H1 (cell line): ENCODE results near the gene TEX10. TPM values are rescaled to one million over a fixed set of nuclear protein-coding genes. Genes with fewer than 3 reads are reported as not detected.

ENCODE experiments used
- CTCF ChIA-PET: fragments of 300-600 bp; sonication (Branson Sonifier 250); formaldehyde crosslinking; loops from one replicate; lab custom pipeline; 2021; ENCODE audit not compliant: partially characterized antibody; lab: Charles Lee
- POLR2A ChIA-PET: fragments of 300-600 bp; sonication (Branson Sonifier 250); formaldehyde crosslinking; loops from one replicate; lab custom pipeline; 2021; ENCODE audit warnings: inconsistent platforms; ENCODE audit not compliant: partially characterized antibody; lab: Charles Lee
- DNase-seq, 2 experiments: peaks; one replicate each; pipeline versions ENCODE4 v3.0.0 to v3.0.0-alpha.2; 2010 to 2022; ENCODE audit warnings: low spot score in 2 of 2, low read depth in 1 of 2, mixed read lengths in 1 of 2
- FAIRE-seq: peaks from 2 replicates; lab custom pipeline; 2011; peaks lifted over from hg19 to GRCh38; lab: Jason Lieb, UNC
- H2AFZ ChIP-seq: 2 replicates; pipeline ENCODE4 v1.8.1; 2012; ENCODE audit warnings: low read length, inconsistent platforms
- H2AK5ac ChIP-seq: 2 replicates; pipeline ENCODE4 v1.6.1; 2013; ENCODE audit warnings: low read depth, low read length
- H2BK120ac ChIP-seq: replicated peaks from 2 replicates; pipeline ENCODE3; 2013; ENCODE audit warnings: low read depth, low read length, inconsistent platforms
- H2BK12ac ChIP-seq: 2 replicates; pipeline ENCODE4 v1.6.1; 2013; ENCODE audit warnings: low read depth, low read length
- H2BK15ac ChIP-seq: 2 replicates; pipeline ENCODE4 v1.6.1; 2013; ENCODE audit warnings: low read length
- H2BK20ac ChIP-seq: 2 replicates; pipeline ENCODE4 v1.6.1; 2013; ENCODE audit warnings: low read length
- H2BK5ac ChIP-seq: 2 replicates; pipeline ENCODE4 v1.6.1; 2013; ENCODE audit warnings: low read depth, low read length
- H3K14ac ChIP-seq: 2 replicates; pipeline ENCODE4 v1.6.1; 2013; ENCODE audit warnings: inconsistent platforms; ENCODE audit not compliant: insufficient read length
- H3K18ac ChIP-seq: 2 replicates; pipeline ENCODE4 v1.6.1; 2013; ENCODE audit warnings: low read length; ENCODE audit errors: extremely low read depth
- H3K23ac ChIP-seq: 2 replicates; pipeline ENCODE4 v1.6.1; 2013; ENCODE audit warnings: inconsistent platforms; ENCODE audit not compliant: insufficient read length
- H3K23me2 ChIP-seq: 2 replicates; pipeline ENCODE4 v1.6.1; 2013; ENCODE audit warnings: low read depth, low read length
- H3K27ac ChIP-seq: 2 replicates; pipeline ENCODE4 v1.6.1; 2011; ENCODE audit warnings: low read depth, low read length, inconsistent platforms
- H3K27me3 ChIP-seq, 4 experiments: replicated peaks in 1 of 4; 1 replicate in 1 of 4; 2 replicates in 3 of 4; pipeline versions ENCODE4 v1.6.1 to v1.8.1; 2011 to 2013; ENCODE audit warnings: low read length in 3 of 4, mild to moderate bottlenecking in 3 of 4, inconsistent platforms in 2 of 4, mixed read lengths in 2 of 4, moderate library complexity in 1 of 4; ENCODE audit not compliant: control insufficient read depth in 3 of 4, insufficient read depth in 3 of 4; ENCODE audit errors: extremely low read depth in 1 of 4
- H3K36me3 ChIP-seq, 4 experiments: 2 replicates each; pipeline versions ENCODE4 v1.6.1 to v1.8.1; 2011 to 2013; ENCODE audit warnings: mild to moderate bottlenecking in 4 of 4, low read length in 3 of 4, moderate library complexity in 2 of 4, control low read depth in 1 of 4, inconsistent platforms in 1 of 4; ENCODE audit not compliant: insufficient read depth in 4 of 4, control insufficient read depth in 2 of 4
- H3K4ac ChIP-seq: replicated peaks from 2 replicates; pipeline ENCODE3; 2013; ENCODE audit warnings: low read length, low read depth, mixed read lengths, inconsistent platforms; ENCODE audit not compliant: insufficient read length
- H3K4me1 ChIP-seq, 4 experiments: replicated peaks in 1 of 4; 1 replicate in 1 of 4; 2 replicates in 3 of 4; pipeline versions ENCODE4 v1.6.1 to v1.8.1; 2011 to 2013; ENCODE audit warnings: low read length in 3 of 4, inconsistent platforms in 2 of 4, mixed read lengths in 1 of 4; ENCODE audit not compliant: insufficient read depth in 4 of 4, control insufficient read depth in 3 of 4
- H3K4me2 ChIP-seq, 2 experiments: 2 replicates each; pipeline versions ENCODE4 v1.6.1 to v1.8.1; 2011 to 2013; ENCODE audit warnings: low read depth in 2 of 2, low read length in 2 of 2, control low read depth in 1 of 2, inconsistent platforms in 1 of 2, mild to moderate bottlenecking in 1 of 2; ENCODE audit not compliant: insufficient read depth in 1 of 2
- H3K4me3 ChIP-seq, 4 experiments: fragments of 200-600, 300-600 bp in 1 of 4; sonication (generic), shearing (Covaris generic), sonication (Bioruptor Twin) in 1 of 4; 2 replicates each; pipeline versions ENCODE4 v1.5.1 to v1.8.1; 2011 to 2016; ENCODE audit warnings: low read length in 4 of 4, low read depth in 3 of 4, control low read depth in 2 of 4, inconsistent platforms in 2 of 4, mild to moderate bottlenecking in 2 of 4, mixed read lengths in 1 of 4, moderate library complexity in 1 of 4; ENCODE audit not compliant: insufficient read depth in 2 of 4; ENCODE audit errors: extremely low read depth in 1 of 4
- H3K56ac ChIP-seq: replicated peaks from 2 replicates; pipeline ENCODE3; 2013; ENCODE audit warnings: low read depth, mild to moderate bottlenecking, mixed read lengths, low read length, inconsistent platforms; ENCODE audit not compliant: insufficient read length
- H3K79me1 ChIP-seq: 2 replicates; pipeline ENCODE4 v1.6.1; 2013; ENCODE audit warnings: low read depth, low read length, control low read depth
- H3K79me2 ChIP-seq, 2 experiments: 2 replicates each; pipeline versions ENCODE4 v1.6.1 to v1.8.1; 2012 to 2013; ENCODE audit warnings: low read length in 2 of 2, mild to moderate bottlenecking in 2 of 2, inconsistent platforms in 1 of 2; ENCODE audit not compliant: insufficient read depth in 2 of 2, control insufficient read depth in 1 of 2
- H3K9ac ChIP-seq, 4 experiments: replicated peaks in 1 of 4; 1 replicate in 1 of 4; 2 replicates in 3 of 4; pipeline versions ENCODE4 v1.6.1 to v1.8.1; 2011 to 2013; ENCODE audit warnings: low read depth in 3 of 4, low read length in 3 of 4, control low read depth in 2 of 4, mild to moderate bottlenecking in 2 of 4, moderate library complexity in 2 of 4, inconsistent platforms in 1 of 4; ENCODE audit errors: extremely low read depth in 1 of 4
- H3K9me3 ChIP-seq, 2 experiments: 2 replicates each; pipeline versions ENCODE4 v1.6.1 to v1.8.1; 2012 to 2013; ENCODE audit warnings: mild to moderate bottlenecking in 2 of 2, moderate library complexity in 2 of 2, control low read depth in 1 of 2, inconsistent platforms in 1 of 2, low read depth in 1 of 2, low read length in 1 of 2, mixed read lengths in 1 of 2; ENCODE audit not compliant: insufficient read depth in 2 of 2
- H4K20me1 ChIP-seq, 2 experiments: replicated peaks in 1 of 2; 2 replicates each; pipeline versions ENCODE3 to v1.8.1; 2011 to 2013; ENCODE audit warnings: inconsistent platforms in 2 of 2, low read length in 2 of 2, mild to moderate bottlenecking in 1 of 2; ENCODE audit not compliant: insufficient read depth in 2 of 2, control insufficient read depth in 1 of 2
- H4K5ac ChIP-seq: 2 replicates; pipeline ENCODE4 v1.6.1; 2013; ENCODE audit warnings: low read length, low read depth, mixed read lengths, inconsistent platforms; ENCODE audit not compliant: insufficient read length
- H4K8ac ChIP-seq: 2 replicates; pipeline ENCODE4 v1.8.0; 2013; ENCODE audit warnings: mild to moderate bottlenecking, moderate library complexity, low read length, inconsistent platforms; ENCODE audit not compliant: insufficient read depth; ENCODE audit errors: extremely low read depth
- H4K91ac ChIP-seq: replicated peaks from 2 replicates; pipeline ENCODE3; 2013; ENCODE audit warnings: low read length, mixed read lengths, inconsistent platforms; ENCODE audit not compliant: insufficient read length
- ASH2L ChIP-seq: fragments of 200-600, 300-600 bp; sonication (generic); IDR thresholded peaks from one replicate; pipeline ENCODE4 v1.7.1; 2017; ENCODE audit warnings: low read length
- BCL11A ChIP-seq, 2 experiments: IDR thresholded peaks; one replicate each; pipeline ENCODE4 v1.6.1; 2011; ENCODE audit warnings: low read depth in 2 of 2, low read length in 2 of 2, mild to moderate bottlenecking in 2 of 2
- EZH2 ChIP-seq: fragments of 200-600 bp; sonication (generic); IDR thresholded peaks from 2 replicates; pipeline ENCODE4 v1.7.1; 2012; ENCODE audit warnings: low read depth, mild to moderate bottlenecking, moderate library complexity, low read length, inconsistent platforms; ENCODE audit not compliant: severe bottlenecking
- GTF2F1 ChIP-seq: IDR thresholded peaks from 2 replicates; pipeline ENCODE4 v1.6.1; 2012; ENCODE audit warnings: low read depth, low read length, improper control_type of control experiment, borderline replicate concordance
- HDAC6 ChIP-seq: IDR thresholded peaks from one replicate; pipeline ENCODE4 v1.7.1; 2012; ENCODE audit warnings: low read depth, mild to moderate bottlenecking, inconsistent platforms, low read length, moderate library complexity
- JUND ChIP-seq: IDR thresholded peaks from 2 replicates; pipeline ENCODE4 v1.6.1; 2011; ENCODE audit warnings: mild to moderate bottlenecking, improper control_type of control experiment, low read length
- KDM1A ChIP-seq: fragments of 200-600, 300-600 bp; sonication (generic); IDR thresholded peaks from 2 replicates; pipeline ENCODE4 v1.7.1; 2016; ENCODE audit warnings: mild to moderate bottlenecking, low read length, borderline replicate concordance
- NANOG ChIP-seq: IDR thresholded peaks from 2 replicates; pipeline ENCODE4 v1.6.1; 2011; ENCODE audit warnings: low read length, low read depth, mild to moderate bottlenecking, inconsistent platforms; ENCODE audit not compliant: insufficient read depth, poor library complexity, severe bottlenecking
- POLR2AphosphoS5 ChIP-seq: IDR thresholded peaks from 2 replicates; pipeline ENCODE4 v1.6.1; 2011; ENCODE audit warnings: low read depth, low read length
- RNF2 ChIP-seq: fragments of 200-900, 300-1000 bp; sonication (generic); IDR thresholded peaks from 2 replicates; pipeline ENCODE4 v1.7.1; 2016; ENCODE audit warnings: borderline replicate concordance, low read depth, mild to moderate bottlenecking, antibody characterized with exemption, low read length; ENCODE audit not compliant: poor library complexity, severe bottlenecking; ENCODE audit errors: missing control alignments
- RXRA ChIP-seq: IDR thresholded peaks from 2 replicates; pipeline ENCODE4 v1.6.1; 2011; ENCODE audit warnings: low read depth, mild to moderate bottlenecking, low read length, moderate library complexity; ENCODE audit not compliant: insufficient read depth
- TAF7 ChIP-seq: optimal IDR thresholded peaks from 2 replicates; pipeline ENCODE3; 2011; ENCODE audit warnings: low read depth, mild to moderate bottlenecking, inconsistent platforms, low read length, moderate library complexity, borderline replicate concordance
- TBP ChIP-seq: IDR thresholded peaks from 2 replicates; pipeline ENCODE4 v1.6.1; 2011; ENCODE audit warnings: low read depth, low read length, improper control_type of control experiment
- WGBS, 2 experiments: shearing (Covaris generic) in 1 of 2; methylation state at CpG; one replicate each; pipeline versions ENCODE4 v1.1.6 to v1.1.7; 2013 to 2015; ENCODE audit warnings: low lambda C conversion rate in 2 of 2, mixed read lengths in 2 of 2, inconsistent platforms in 1 of 2, low coverage in 1 of 2, missing lambda C conversion rate in 1 of 2; ENCODE audit not compliant: insufficient replicate concordance in 2 of 2, insufficient coverage in 1 of 2, insufficient read length in 1 of 2; ENCODE audit errors: extremely low coverage in 1 of 2, missing lambda C conversion rate in 1 of 2; 5-methylcytosine and 5-hydroxymethylcytosine counted together
- polyA plus RNA-seq, 7 experiments: library from polyadenylated mRNA; depleted of rRNA in 3 of 7; stranded (reverse) in 5 of 7; unstranded in 2 of 7; fragments of >200 nt in 5 of 7; fragments of 200-250 nt in 2 of 7; gene quantifications; 1 replicate in 5 of 7; 2 replicates in 1 of 7; 4 replicates in 1 of 7; pipeline versions ENCODE4 v1.2.1 to v1.2.3, GENCODE V29; 2011 to 2013; ENCODE audit warnings: missing spikeins in 2 of 7, mixed read lengths in 2 of 7
- total RNA-seq: library from RNA; stranded (reverse); fragmentation: NEBNext Ultra II Directional; extraction: Animal tissue kit (Norgen Biotek cat#: 25700); gene quantifications from 2 replicates; pipeline ENCODE4 v1.2.1, GENCODE V29; 2021

TEX10 gene
- total and polyA plus RNA-seq, 2 of the 8 experiments (the other 6 are each of a cell fraction or from before 2014, with no cell fraction given): 46.9 to 81.0 TPM

- DNase-seq: no peak
- POLR2A ChIA-PET: interaction anchor here (0.6 to 6.6 kb wide), 4 partner anchors 10 to 91 kb away, joined by 3 to 88 read pairs (median 4); no protein-coding TSS in a partner anchor
- Histone ChIP-seq H3K4me2 (peak overlapping the region; percentile 82), H3K9me3 (0 out of 4 replicates have a peak, but pooled peaks cover 0 to 3% of the 10 kb centered on the region in 2 experiments), H3K23me2 (peaks cover 3% of the 10 kb centered on the region; the same call in 1 of the 2 replicates), H3K4ac (no peak overlapping the region), H4K20me1 (peaks cover 26 to 38% of the 10 kb centered on the region in 2 experiments), H2BK15ac (no peak overlapping the region), H3K4me1 (peaks cover 2 to 13% (median 6%) of the 10 kb centered on the region in 4 experiments; a peak in 3 of 7 replicates), H4K91ac (no peak overlapping the region), H3K79me2 (peaks cover 47 to 89% of the 10 kb centered on the region in 2 experiments), H4K8ac (no peak overlapping the region), H3K14ac (no peak overlapping the region), H2BK120ac (no peak overlapping the region), H3K18ac (no peak overlapping the region), H3K4me3 (peak overlapping the region in 2 of 4 experiments; percentile 28 to 51; a peak in 4 of 8 replicates), H2BK12ac (no peak overlapping the region), H2BK20ac (no peak overlapping the region), H3K27me3 (no peaks in the 10 kb centered on the region), H2AK5ac (no peak overlapping the region), H3K36me3 (peaks cover 0 to 31% (median 16%) of the 10 kb centered on the region in 4 experiments; a peak in 7 of 8 replicates), H3K23ac (no peak overlapping the region), H3K56ac (no peak overlapping the region), H2AFZ (no peak overlapping the region), H2BK5ac (no peak overlapping the region), H3K79me1 (peaks cover 2% of the 10 kb centered on the region), H3K9ac (0 out of 7 replicates have a peak overlapping the region, but pooled peaks of 1 of the 4 experiments have one; percentile 13), H4K5ac (no peak overlapping the region), H3K27ac (no peak overlapping the region)
- FAIRE-seq: no peak
- CTCF ChIA-PET: interaction anchor here (0.6 to 4.1 kb wide), 3 partner anchors 11 to 29 kb away, joined by 3 to 17 read pairs (median 4); no protein-coding TSS in a partner anchor
- 70% methylated on average over 1 of the region's 1 CpG; no CpG with 5 or more reads in 1 of the 2 experiments for WGBS, 2 experiments
- TF ChIP-seq NANOG (no peak), GTF2F1 (no peak), TBP (no peak), RXRA (no peak), JUND (no peak), BCL11A (IDR thresholded peaks at IDR 0.05; ENCODE audit: low read depth in 2 of 2, low read length in 2 of 2) (no peak), POLR2AphosphoS5 (no peak), TAF7 (no peak), KDM1A (no peak), HDAC6 (no peak), EZH2 (no peak), ASH2L (no peak), RNF2 (no peak)
Measured at GRCh38 chr9:100350188-100350587, 2.6 kb downstream of the TEX10 start.
